Globus pallidus (tissue), 1 donor: ENCODE results near the gene GBX1.
A peak's percentile ranks its signal among the peaks of the same experiment; 100 is the strongest.

Experiments used
- DNase-seq: peaks from one replicate; pipeline ENCODE4 v3.0.0-alpha.2; 2015; ENCODE audit warnings: low spot score

The GBX1 gene

DNA sequence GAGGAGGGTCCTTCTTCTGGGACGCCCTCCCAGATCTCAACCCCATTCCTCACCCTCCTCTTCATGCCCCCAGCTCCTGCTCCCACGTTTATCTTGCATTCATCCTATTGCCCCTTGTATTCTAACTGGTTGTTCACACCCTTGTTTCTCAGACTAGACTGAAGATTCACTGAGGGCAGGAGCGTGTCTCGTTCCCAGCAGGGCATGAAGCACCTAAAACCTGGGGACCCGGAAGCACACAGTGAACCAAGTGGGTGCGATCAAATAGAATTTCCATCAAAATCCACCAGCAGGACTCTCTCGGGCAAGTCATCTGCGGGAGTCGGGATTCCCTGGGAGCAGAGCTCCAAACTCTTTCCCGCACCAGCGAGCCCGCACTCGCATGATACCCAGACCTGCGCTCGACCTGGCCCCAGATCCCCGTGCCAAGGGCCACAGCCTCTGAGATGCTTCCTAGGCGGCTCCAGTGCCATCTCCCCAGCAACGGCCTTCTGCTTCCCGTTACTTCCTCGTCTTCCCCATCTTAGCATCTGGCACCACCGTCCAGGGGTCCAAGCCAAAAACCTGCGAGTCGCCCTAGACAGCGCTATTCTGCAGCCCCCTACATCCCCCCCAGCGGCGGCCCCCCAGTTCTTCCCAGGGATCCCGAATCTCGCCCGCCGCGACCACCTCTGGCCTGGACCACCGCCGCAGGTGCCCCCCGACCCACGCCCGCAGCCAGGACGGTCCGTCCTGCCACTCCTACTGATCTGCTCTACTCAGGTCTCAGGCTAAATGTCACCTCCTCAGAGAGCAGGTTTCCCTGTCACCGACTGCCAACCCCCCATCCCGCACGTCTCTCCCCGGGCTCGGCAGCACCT lies 6.1 kb upstream of the GBX1 start:
- DNase-seq, result no peak

DNA sequence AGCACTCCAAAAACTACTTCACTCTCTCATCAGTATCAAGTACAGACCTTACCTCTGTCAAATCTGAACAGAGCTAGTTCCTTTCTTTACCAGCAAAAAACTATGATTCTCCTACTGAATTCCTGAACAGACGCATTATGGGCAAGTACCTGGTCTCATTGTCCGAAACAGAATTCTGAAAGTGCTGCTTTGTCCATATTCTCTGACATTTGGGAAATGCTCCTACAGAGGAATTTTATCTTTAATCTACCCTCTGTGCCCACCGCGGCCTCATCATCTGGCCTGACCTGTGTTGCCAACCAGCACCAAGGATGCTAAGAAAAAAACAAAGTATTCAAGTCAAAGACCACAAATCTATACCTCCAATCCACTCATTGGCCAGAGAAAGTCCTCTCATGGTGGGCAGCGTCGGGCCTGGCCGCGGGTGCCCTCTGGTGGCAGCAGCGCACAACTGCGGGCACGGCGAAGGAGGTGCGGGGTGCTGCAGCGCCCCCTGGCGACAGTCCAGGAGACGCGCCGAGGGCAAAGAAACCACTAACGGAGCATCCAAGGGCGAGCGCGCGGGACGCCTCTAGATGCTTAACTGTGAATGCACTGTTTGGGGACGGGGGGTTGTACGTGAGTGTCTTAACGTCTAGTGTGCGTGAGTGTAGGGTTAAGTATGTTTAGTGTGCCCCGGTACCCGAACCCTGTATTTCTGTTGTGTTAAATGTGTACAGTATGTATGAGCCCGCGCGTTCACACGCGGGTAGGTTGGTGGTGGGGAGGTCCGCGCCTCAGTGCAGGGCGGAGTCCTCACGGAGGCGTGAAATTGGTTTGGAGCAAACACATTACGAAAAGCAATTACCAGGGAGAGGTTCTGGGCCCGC lies 5.0 kb upstream of the GBX1 start:
- peak; percentile 72 for DNase-seq

GRCh38 chr7:151168787-151169162 lies 1.3 kb upstream of the GBX1 start:
- no peak for DNase-seq

GRCh38 chr7:151168003-151168786 lies 701 bp upstream of the GBX1 start:
- no peak for DNase-seq

GRCh38 chr7:151166629-151167196 lies 781 bp downstream of the GBX1 start:
- no peak for DNase-seq

- no peak for DNase-seq
These were observed 5.7 kb downstream of the GBX1 start for GRCh38 chr7:151161757-151162156.

GRCh38 chr7:151157645-151158329 lies 9.7 kb downstream of the GBX1 start:
- DNase-seq, result no peak

GRCh38 chr7:151152643-151153513 lies 14.6 kb downstream of the GBX1 start:
- DNase-seq, result no peak

DNA sequence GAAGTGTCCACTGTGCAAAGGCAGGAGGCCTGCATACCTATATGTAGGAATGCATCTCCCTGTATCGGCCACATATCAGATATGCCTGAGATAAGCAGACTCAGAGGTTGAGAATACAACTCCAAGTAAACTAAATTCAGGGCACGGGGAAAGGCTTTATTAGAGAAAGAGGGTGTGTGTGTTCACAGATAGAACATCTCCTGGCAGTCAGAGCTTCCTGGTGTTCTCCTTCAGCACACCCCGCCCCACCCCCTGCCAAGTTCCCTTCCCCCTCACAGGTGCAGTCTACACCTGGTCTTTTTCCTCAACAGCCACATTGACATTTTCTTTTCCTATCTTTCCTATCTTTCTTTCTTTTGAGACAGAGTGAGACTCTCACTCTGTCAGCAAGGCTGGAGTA lies 17.1 kb downstream of the GBX1 start:
- no peak for DNase-seq

GRCh38 chr7:151148319-151149259 lies 18.9 kb downstream of the GBX1 start:
- no peak for DNase-seq

GRCh38 chr7:151146761-151147160 lies 20.7 kb downstream of the GBX1 start:
- DNase-seq, result peak; percentile 90

DNA sequence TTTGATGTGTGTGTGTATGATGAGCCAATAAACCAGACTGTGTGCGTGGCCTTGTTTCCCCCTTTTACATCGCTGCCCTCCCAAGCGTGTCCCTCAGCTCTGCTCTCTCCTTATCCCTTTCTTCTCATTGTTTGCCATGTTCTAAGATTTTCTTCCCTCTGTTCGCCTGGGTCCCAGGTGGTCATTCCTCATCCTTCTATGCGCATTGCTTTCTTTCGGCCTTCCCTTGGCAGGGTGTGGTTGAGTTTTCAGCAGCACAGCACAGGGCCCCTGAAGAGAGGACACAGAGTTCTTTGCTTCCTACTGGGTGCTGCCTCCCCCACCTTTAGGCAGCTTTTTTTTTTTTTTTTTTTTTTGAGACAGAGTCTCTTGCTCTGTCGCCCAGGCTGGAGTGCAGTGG lies 23.1 kb downstream of the GBX1 start:
- no peak for DNase-seq

DNA sequence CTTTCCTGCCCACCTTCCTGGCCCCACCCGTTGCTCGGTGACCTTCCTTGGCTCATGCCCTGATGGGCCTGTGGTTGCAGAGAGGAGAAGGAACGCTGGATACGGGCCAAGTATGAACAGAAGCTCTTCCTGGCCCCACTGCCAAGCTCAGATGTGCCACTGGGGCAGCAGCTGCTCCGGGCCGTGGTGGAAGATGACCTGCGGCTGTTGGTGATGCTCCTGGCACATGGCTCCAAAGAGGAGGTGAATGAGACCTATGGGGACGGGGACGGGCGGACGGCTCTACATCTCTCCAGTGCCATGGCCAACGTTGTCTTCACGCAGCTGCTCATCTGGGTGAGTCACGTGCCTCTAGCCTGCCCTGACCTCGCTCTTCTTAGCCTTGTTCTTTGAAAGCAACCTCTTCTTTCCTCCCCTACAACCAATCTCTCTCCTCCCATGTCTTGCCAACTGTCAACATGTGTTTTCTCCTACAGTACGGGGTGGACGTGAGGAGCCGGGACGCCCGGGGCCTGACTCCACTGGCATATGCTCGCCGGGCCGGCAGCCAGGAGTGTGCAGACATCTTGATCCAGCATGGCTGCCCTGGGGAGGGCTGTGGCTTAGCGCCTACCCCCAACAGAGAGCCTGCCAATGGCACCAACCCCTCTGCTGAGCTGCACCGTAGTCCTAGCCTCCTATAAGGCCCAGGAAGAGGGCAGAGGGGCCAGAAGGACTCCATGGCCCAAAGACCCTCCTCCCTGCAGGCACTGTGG lies 24.1 kb downstream of the GBX1 start:
- peak; percentile 46 for DNase-seq

- peak; percentile 88 for DNase-seq
These were observed 24.8 kb downstream of the GBX1 start for GRCh38 chr7:151142686-151143040.

DNA sequence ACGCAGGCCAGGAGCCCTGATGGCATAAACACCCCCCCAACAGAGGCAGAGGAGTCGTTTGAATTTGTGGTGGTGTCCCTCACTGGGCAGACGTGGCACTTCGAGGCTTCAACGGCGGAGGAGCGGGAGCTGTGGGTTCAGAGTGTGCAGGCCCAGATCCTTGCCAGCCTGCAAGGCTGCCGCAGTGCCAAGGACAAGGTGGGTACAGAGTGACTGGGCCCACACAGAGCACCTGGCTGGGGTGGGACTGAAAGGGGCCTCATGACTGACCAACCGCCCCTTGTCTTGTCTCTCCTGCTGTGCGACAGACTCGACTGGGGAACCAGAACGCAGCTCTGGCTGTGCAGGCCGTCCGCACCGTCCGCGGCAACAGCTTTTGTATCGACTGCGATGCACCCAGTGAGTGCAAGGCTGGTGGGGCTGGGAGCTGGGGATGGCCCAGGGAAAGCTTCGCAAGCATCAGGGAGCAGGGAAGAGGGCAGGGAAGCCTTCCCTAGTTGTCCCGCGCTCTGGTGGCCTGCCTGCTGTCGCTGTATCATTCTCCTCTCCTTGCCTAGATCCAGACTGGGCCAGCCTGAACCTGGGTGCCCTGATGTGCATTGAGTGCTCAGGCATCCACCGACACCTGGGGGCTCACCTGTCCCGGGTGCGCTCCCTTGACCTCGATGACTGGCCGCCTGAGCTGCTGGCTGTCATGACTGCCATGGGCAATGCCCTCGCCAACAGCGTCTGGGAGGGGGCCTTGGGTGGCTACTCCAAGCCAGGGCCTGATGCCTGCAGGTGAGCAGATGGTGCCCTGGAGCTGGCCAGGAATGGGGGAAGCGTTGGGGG lies 25.4 kb downstream of the GBX1 start:
- no peak for DNase-seq

GRCh38 chr7:151141311-151141854 lies 26.1 kb downstream of the GBX1 start:
- DNase-seq, result no peak

DNA sequence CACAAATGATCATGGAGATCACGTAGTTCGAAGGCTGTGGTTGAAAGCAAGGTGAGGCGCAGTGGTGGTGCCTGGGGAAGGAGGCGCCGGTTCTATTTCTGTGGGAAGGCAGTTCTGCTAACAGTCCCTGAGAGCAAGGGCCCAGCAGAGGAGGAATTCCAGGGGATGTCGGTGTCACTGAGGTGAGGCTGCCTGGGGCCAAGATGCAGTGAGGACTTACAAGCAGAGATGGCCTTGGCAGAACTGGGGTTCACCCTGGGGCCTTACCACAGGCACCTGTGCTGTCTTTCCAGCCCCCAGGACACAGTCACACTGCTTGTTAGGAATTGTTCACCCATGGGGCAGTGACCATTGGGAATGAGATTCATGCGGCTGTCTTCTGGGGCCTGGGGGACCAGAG lies 26.7 kb downstream of the GBX1 start:
- no peak for DNase-seq
